HUES6 (cell line): Measurements from ENCODE around the gene CDC14B.

Source experiments
- H3K27ac ChIP-seq: 2 replicates; pipeline ENCODE4 v1.7.0; 2013; ENCODE audit warnings: low read depth, mild to moderate bottlenecking, low read length, inconsistent platforms
- H3K27me3 ChIP-seq: 2 replicates; pipeline ENCODE4 v1.6.1; 2013; ENCODE audit warnings: low read length; ENCODE audit not compliant: control insufficient read depth, insufficient read depth
- H3K36me3 ChIP-seq: 2 replicates; pipeline ENCODE4 v1.6.1; 2013; ENCODE audit warnings: low read length; ENCODE audit not compliant: control insufficient read depth, insufficient read depth
- H3K4me1 ChIP-seq: 2 replicates; pipeline ENCODE4 v1.6.1; 2013; ENCODE audit warnings: low read length; ENCODE audit not compliant: control insufficient read depth, insufficient read depth
- H3K4me3 ChIP-seq: 2 replicates; pipeline ENCODE4 v1.5.1; 2013; ENCODE audit warnings: low read depth, low read length
- H3K9ac ChIP-seq: one replicate; pipeline ENCODE4 v1.6.1; 2013; ENCODE audit warnings: mild to moderate bottlenecking, low read length
- H3K9me3 ChIP-seq: 2 replicates; pipeline ENCODE4 v1.6.1; 2013; ENCODE audit warnings: low read depth, low read length; ENCODE audit not compliant: control insufficient read depth, insufficient read depth

The CDC14B gene

GRCh38 chr9:96532173-96532572 is 87.5 kb downstream of the CDC14B start:
- H3K9me3 ChIP-seq = peaks cover 5% of the 10 kb centered on the region; the same call in 1 of the 2 replicates
- H3K4me3 ChIP-seq = no peak overlapping the region
- H3K27ac ChIP-seq = no peak overlapping the region
- H3K9ac ChIP-seq = no peak overlapping the region
- no peaks in the 10 kb centered on the region for H3K4me1 ChIP-seq
- peaks cover 44% of the 10 kb centered on the region for H3K36me3 ChIP-seq
- H3K27me3 ChIP-seq = no peaks in the 10 kb centered on the region

GRCh38 chr9:96524764-96525163 is 94.9 kb downstream of the CDC14B start:
- Histone ChIP-seq H3K27me3 (no peaks in the 10 kb centered on the region), H3K4me1 (no peaks in the 10 kb centered on the region), H3K9me3 (no peaks in the 10 kb centered on the region), H3K4me3 (no peak overlapping the region), H3K9ac (no peak overlapping the region), H3K36me3 (peaks cover 43% of the 10 kb centered on the region), H3K27ac (no peak overlapping the region)

GRCh38 chr9:96524045-96524444 is 95.6 kb downstream of the CDC14B start:
- Histone ChIP-seq H3K9me3 (no peaks in the 10 kb centered on the region), H3K4me3 (no peak overlapping the region)

GRCh38 chr9:96523374-96523773 is 96.3 kb downstream of the CDC14B start:
- H3K9ac ChIP-seq = no peak overlapping the region
- H3K36me3 ChIP-seq = peaks cover 48% of the 10 kb centered on the region
- no peak overlapping the region for H3K4me3 ChIP-seq
- H3K27ac ChIP-seq = no peak overlapping the region
- H3K9me3 ChIP-seq = no peaks in the 10 kb centered on the region
- no peaks in the 10 kb centered on the region for H3K27me3 ChIP-seq
- no peaks in the 10 kb centered on the region for H3K4me1 ChIP-seq

More at GRCh38 chr9:96524045-96524444, 95.6 kb downstream of the CDC14B start:
- no peak overlapping the region for H3K9ac ChIP-seq
- H3K4me1 ChIP-seq = no peaks in the 10 kb centered on the region
- H3K36me3 ChIP-seq = peaks cover 47% of the 10 kb centered on the region
- no peaks in the 10 kb centered on the region for H3K27me3 ChIP-seq
- no peak overlapping the region for H3K27ac ChIP-seq

DNA sequence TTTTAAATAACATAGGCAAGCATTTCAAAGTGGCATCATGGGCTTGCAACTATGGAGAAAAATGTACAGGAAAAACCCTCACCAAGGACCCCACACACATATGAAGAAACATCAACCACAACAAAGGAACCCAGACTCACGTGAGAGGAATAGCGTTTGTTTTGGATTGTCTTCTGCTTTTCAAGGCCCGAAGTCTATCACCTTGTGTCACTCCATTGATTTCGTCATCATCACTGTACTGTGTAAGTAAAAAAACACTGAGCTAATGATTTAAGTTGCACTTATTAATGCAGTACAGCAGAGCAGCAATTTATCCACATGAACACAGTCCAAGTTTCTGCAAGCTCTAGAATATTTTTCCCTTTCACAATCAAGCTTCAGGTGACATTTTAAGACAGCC is 97.3 kb downstream of the CDC14B start:
- no peaks in the 10 kb centered on the region for H3K9me3 ChIP-seq
- H3K36me3 ChIP-seq = peaks cover 51% of the 10 kb centered on the region
- H3K4me1 ChIP-seq = no peaks in the 10 kb centered on the region
- H3K4me3 ChIP-seq = no peak overlapping the region
- no peak overlapping the region for H3K9ac ChIP-seq
- no peak overlapping the region for H3K27ac ChIP-seq
- H3K27me3 ChIP-seq = no peaks in the 10 kb centered on the region

DNA sequence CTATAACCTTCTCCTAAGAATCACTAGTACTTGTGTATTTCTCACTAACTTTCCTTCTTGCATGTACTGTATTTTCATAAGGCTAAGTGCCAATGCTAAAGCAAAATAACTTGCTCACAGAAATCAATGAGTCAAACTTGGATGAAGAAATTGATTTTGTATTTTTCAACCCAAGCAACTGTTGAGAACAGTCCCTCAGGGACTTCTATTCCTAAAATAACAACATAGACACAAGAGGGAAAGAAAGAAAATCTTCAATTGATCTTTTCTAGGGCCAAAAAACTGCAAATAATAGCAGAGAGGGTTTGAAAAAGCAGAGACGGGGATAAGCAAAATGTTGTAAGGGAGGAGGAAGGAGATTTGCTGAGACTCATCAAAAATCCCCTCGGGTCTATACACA is 99.9 kb downstream of the CDC14B start:
- no peak overlapping the region for H3K27ac ChIP-seq
- H3K9ac ChIP-seq = no peak overlapping the region
- H3K27me3 ChIP-seq = no peaks in the 10 kb centered on the region
- H3K9me3 ChIP-seq = no peaks in the 10 kb centered on the region
- H3K4me1 ChIP-seq = no peaks in the 10 kb centered on the region
- no peak overlapping the region for H3K4me3 ChIP-seq
- H3K36me3 ChIP-seq = peaks cover 48% of the 10 kb centered on the region

- no peaks in the 10 kb centered on the region for H3K27me3 ChIP-seq
- H3K9ac ChIP-seq = no peak overlapping the region
- H3K36me3 ChIP-seq = peaks cover 48% of the 10 kb centered on the region
- H3K27ac ChIP-seq = no peak overlapping the region
- no peaks in the 10 kb centered on the region for H3K9me3 ChIP-seq
- H3K4me3 ChIP-seq = no peak overlapping the region
- H3K4me1 ChIP-seq = no peaks in the 10 kb centered on the region
These were observed 100.5 kb downstream of the CDC14B start for GRCh38 chr9:96519095-96519494.

- Histone ChIP-seq H3K27me3 (no peaks in the 10 kb centered on the region), H3K4me1 (no peaks in the 10 kb centered on the region), H3K9ac (no peak overlapping the region), H3K27ac (no peak overlapping the region), H3K9me3 (no peaks in the 10 kb centered on the region), H3K4me3 (no peak overlapping the region), H3K36me3 (peaks cover 34% of the 10 kb centered on the region)
These were observed 103.8 kb downstream of the CDC14B start for GRCh38 chr9:96515621-96516470.

DNA sequence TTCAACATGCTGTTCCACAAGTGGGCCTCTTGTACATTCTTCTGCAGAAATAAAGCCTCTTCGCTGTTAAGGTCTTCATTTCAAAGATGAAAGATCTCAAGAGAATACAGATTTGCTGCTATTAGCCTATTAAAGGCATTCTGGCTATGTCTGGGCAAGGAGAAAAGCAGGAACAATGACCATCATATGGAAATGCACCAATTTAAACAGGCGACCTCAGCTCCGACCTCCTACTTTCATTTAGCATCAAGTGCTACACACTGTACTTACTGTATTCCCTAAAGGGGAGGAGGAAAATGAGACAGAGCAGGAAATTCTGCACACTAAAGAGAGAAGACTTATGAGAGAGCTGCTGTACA is 104.9 kb downstream of the CDC14B start:
- Histone ChIP-seq H3K27ac (no peak overlapping the region), H3K36me3 (peaks cover 34% of the 10 kb centered on the region), H3K9ac (no peak overlapping the region), H3K4me1 (no peaks in the 10 kb centered on the region; the same call in 1 of the 2 replicates), H3K9me3 (no peaks in the 10 kb centered on the region), H3K27me3 (no peaks in the 10 kb centered on the region), H3K4me3 (no peak overlapping the region)

- no peaks in the 10 kb centered on the region for H3K27me3 ChIP-seq
- H3K4me3 ChIP-seq = no peak overlapping the region
- H3K36me3 ChIP-seq = peaks cover 31% of the 10 kb centered on the region
- H3K27ac ChIP-seq = no peak overlapping the region
- no peak overlapping the region for H3K9ac ChIP-seq
- H3K4me1 ChIP-seq = peaks cover 3% of the 10 kb centered on the region; the same call in 1 of the 2 replicates
- H3K9me3 ChIP-seq = no peaks in the 10 kb centered on the region
These were observed 105.4 kb downstream of the CDC14B start for GRCh38 chr9:96514108-96514799.

- H3K27me3 ChIP-seq = no peaks in the 10 kb centered on the region
- H3K4me1 ChIP-seq = peaks cover 3% of the 10 kb centered on the region; the same call in 1 of the 2 replicates
- H3K36me3 ChIP-seq = peaks cover 32% of the 10 kb centered on the region
- H3K9ac ChIP-seq = no peak overlapping the region
- no peak overlapping the region for H3K27ac ChIP-seq
- no peaks in the 10 kb centered on the region for H3K9me3 ChIP-seq
- no peak overlapping the region for H3K4me3 ChIP-seq
These were observed 106.0 kb downstream of the CDC14B start for GRCh38 chr9:96513622-96514021.
